Retinal pigment epithelial cell (primary cell): ENCODE results near the gene TADA2B.

Experiments used
- DNase-seq: peaks from one replicate; pipeline ENCODE4 v3.0.0-alpha.2; 2010; ENCODE audit warnings: low read depth
- H3K4me3 ChIP-seq: 2 replicates; pipeline ENCODE4 v1.5.1; 2011; ENCODE audit warnings: mild to moderate bottlenecking, low read length, control low read depth, moderate library complexity
- CTCF ChIP-seq: conservative IDR thresholded peaks from 2 replicates; pipeline ENCODE4 v1.5.1; 2011; ENCODE audit warnings: low read depth, low read length, control low read depth, inconsistent platforms

Gene TADA2B

GRCh38 chr4:7009564-7009963, 33.6 kb upstream of the TADA2B start:
- no peak overlapping the region for H3K4me3 ChIP-seq
- no peak for DNase-seq
- no peak for TF ChIP-seq CTCF

GRCh38 chr4:7013175-7013574, 30.0 kb upstream of the TADA2B start:
- TF ChIP-seq CTCF = no peak
- DNase-seq = no peak

GRCh38 chr4:7014815-7015214, 28.4 kb upstream of the TADA2B start:
- H3K4me3 ChIP-seq = no peak overlapping the region
- no peak for DNase-seq
- no peak for TF ChIP-seq CTCF

More at GRCh38 chr4:7013175-7013574, 30.0 kb upstream of the TADA2B start:
- H3K4me3 ChIP-seq = no peak overlapping the region

- no peak overlapping the region for H3K4me3 ChIP-seq
- no peak for TF ChIP-seq CTCF
- DNase-seq = no peak
These were observed 27.7 kb upstream of the TADA2B start for GRCh38 chr4:7015383-7016035.

- no peak overlapping the region for H3K4me3 ChIP-seq
- TF ChIP-seq CTCF = no peak
- DNase-seq = no peak
These were observed 27.1 kb upstream of the TADA2B start for GRCh38 chr4:7016086-7016485.

- TF ChIP-seq CTCF = no peak
- DNase-seq = no peak
- no peak overlapping the region for H3K4me3 ChIP-seq
These were observed 26.7 kb upstream of the TADA2B start for GRCh38 chr4:7016512-7016911.

- H3K4me3 ChIP-seq = no peak overlapping the region
- no peak for DNase-seq
- TF ChIP-seq CTCF = no peak
These were observed 25.6 kb upstream of the TADA2B start for GRCh38 chr4:7017446-7018048.
